Right lobe of liver (tissue), 4 donors: ENCODE data around the gene ZNF207.

Source experiments
- POLR2A ChIP-seq: fragments of 450-650 bp; IDR thresholded peaks from one replicate; pipeline ENCODE4 v1.6.1; 2017; ENCODE audit warnings: antibody characterized with exemption, mild to moderate bottlenecking
- TF ChIP-seq, protein P1 (sequence below), 4 donors: fragments of 200-600 bp in 3 of 4; fragments of 450-650 bp in 1 of 4; IDR thresholded peaks; one replicate each; pipeline versions ENCODE4 v1.5.1 to v1.8.0; 2016 to 2022; ENCODE audit warnings: antibody characterized with exemption in 4 of 4, mild to moderate bottlenecking in 2 of 4
- donor health status: DM: no; HTN: no; CAD: no.
- donor health status: DM: no; HTN: no; CAD: no.
- donor health status: DM: no; HTN: yes; CAD: no.

GRCh38 chr17:32383926-32384434 lies 34.0 kb downstream of the ZNF207 start:
- no peak for TF ChIP-seq POLR2A
- TF ChIP-seq, protein P1, sequence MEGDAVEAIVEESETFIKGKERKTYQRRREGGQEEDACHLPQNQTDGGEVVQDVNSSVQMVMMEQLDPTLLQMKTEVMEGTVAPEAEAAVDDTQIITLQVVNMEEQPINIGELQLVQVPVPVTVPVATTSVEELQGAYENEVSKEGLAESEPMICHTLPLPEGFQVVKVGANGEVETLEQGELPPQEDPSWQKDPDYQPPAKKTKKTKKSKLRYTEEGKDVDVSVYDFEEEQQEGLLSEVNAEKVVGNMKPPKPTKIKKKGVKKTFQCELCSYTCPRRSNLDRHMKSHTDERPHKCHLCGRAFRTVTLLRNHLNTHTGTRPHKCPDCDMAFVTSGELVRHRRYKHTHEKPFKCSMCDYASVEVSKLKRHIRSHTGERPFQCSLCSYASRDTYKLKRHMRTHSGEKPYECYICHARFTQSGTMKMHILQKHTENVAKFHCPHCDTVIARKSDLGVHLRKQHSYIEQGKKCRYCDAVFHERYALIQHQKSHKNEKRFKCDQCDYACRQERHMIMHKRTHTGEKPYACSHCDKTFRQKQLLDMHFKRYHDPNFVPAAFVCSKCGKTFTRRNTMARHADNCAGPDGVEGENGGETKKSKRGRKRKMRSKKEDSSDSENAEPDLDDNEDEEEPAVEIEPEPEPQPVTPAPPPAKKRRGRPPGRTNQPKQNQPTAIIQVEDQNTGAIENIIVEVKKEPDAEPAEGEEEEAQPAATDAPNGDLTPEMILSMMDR (IDR thresholded peaks at IDR 0.05), result no peak
